HCT116 (cell line): ENCODE data around the gene FBXO11. TPM values are rescaled to one million over a fixed set of nuclear protein-coding genes. Genes with fewer than 3 reads are reported as not detected.

Source experiments
- ATAC-seq: fragments of 200-7000 bp; cut with Tn5 transposase; 2 replicates; pipeline ENCODE4 v1.9.1; 2020; ENCODE audit warnings: mild to moderate bottlenecking, moderate library complexity
- BruUV-seq: library from RNA; stranded (reverse); fragments of 400-500 nt; replicated peaks from 2 replicates; lab custom pipeline; 2021; lab: Mats Ljungman, UMichigan
- CTCF ChIA-PET: fragments of 300-600 bp; sonication (Branson Sonifier 250); formaldehyde crosslinking; loops from one replicate; lab custom pipeline; 2021; ENCODE audit warnings: antibody characterized with exemption; lab: Charles Lee
- POLR2A ChIA-PET: fragments of 300-600, 350-600 bp; sonication (Branson Sonifier 250); formaldehyde crosslinking; loops from one replicate; lab custom pipeline; 2021; ENCODE audit warnings: antibody characterized with exemption; lab: Charles Lee
- RAD21 ChIA-PET, 2 experiments: fragments of 300-600 bp; sonication (Branson Sonifier 250); formaldehyde crosslinking; loops; one replicate each; lab custom pipeline; 2023; ENCODE audit warnings: low total read pairs in 2 of 2; ENCODE audit not compliant: uncharacterized antibody in 2 of 2, unreplicated experiment in 2 of 2, low non-redundant PET in 1 of 2; lab: Charles Lee
- DNase-seq: peaks from one replicate; pipeline ENCODE4 v3.0.0-alpha.2; 2010; ENCODE audit warnings: low read depth, low spot score
- H2AFZ ChIP-seq: fragments of 200-600 bp; shearing (Covaris generic), sonication (generic); 2 replicates; pipeline ENCODE4 v1.6.1; 2017; ENCODE audit warnings: low read depth, mixed run types, mixed read lengths, antibody characterized with exemption, low read length; ENCODE audit not compliant: poor library complexity, severe bottlenecking
- H3K27ac ChIP-seq: 2 replicates; pipeline ENCODE4 v1.5.1; 2012; ENCODE audit warnings: low read depth, low read length
- H3K27me3 ChIP-seq: fragments of 200-600 bp; sonication (generic); 2 replicates; pipeline ENCODE4 v1.6.1; 2016; ENCODE audit warnings: mixed run types, low read length, mixed read lengths; ENCODE audit not compliant: insufficient read depth
- H3K36me3 ChIP-seq, 2 experiments: fragments of 200-500 bp in 1 of 2; fragments of 200-600 bp in 1 of 2; sonication (Bioruptor generic) in 1 of 2; sonication (generic) in 1 of 2; 2 replicates each; pipeline versions ENCODE4 v1.5.1 to v1.6.1; 2014 to 2016; ENCODE audit warnings: low read length in 2 of 2, inconsistent platforms in 1 of 2, mixed read lengths in 1 of 2, mixed run types in 1 of 2; ENCODE audit not compliant: insufficient read depth in 2 of 2, control insufficient read depth in 1 of 2
- H3K4me1 ChIP-seq, 2 experiments: fragments of 200-600 bp in 1 of 2; sonication (generic) in 1 of 2; 2 replicates each; pipeline versions ENCODE4 v1.5.1 to v1.6.1; 2012 to 2017; ENCODE audit warnings: low read length in 2 of 2, inconsistent platforms in 1 of 2, mild to moderate bottlenecking in 1 of 2, mixed read lengths in 1 of 2, mixed run types in 1 of 2, moderate library complexity in 1 of 2; ENCODE audit not compliant: insufficient read depth in 2 of 2, control insufficient read depth in 1 of 2
- H3K4me2 ChIP-seq: fragments of 200-600 bp; sonication (generic); 2 replicates; pipeline ENCODE4 v1.6.1; 2017; ENCODE audit warnings: mixed run types, low read length, mixed read lengths
- H3K4me3 ChIP-seq, 2 experiments: fragments of 200-600 bp in 1 of 2; sonication (generic) in 1 of 2; replicated peaks in 1 of 2; 2 replicates each; pipeline ENCODE4 v1.5.1; 2011 to 2016; ENCODE audit warnings: low read length in 2 of 2, control low read depth in 1 of 2, low read depth in 1 of 2, mild to moderate bottlenecking in 1 of 2, mixed read lengths in 1 of 2, mixed run types in 1 of 2
- H3K79me2 ChIP-seq: fragments of 200-600 bp; sonication (generic); 2 replicates; pipeline ENCODE4 v1.6.1; 2017; ENCODE audit warnings: mild to moderate bottlenecking, mixed run types, low read length, moderate library complexity, mixed read lengths; ENCODE audit not compliant: insufficient read depth
- H3K9ac ChIP-seq: fragments of 200-600 bp; sonication (generic); 2 replicates; pipeline ENCODE4 v1.6.1; 2016; ENCODE audit warnings: low read length, mixed read lengths
- H3K9me2 ChIP-seq: fragments of 200-600 bp; sonication (generic), shearing (Covaris generic); 2 replicates; pipeline ENCODE4 v1.6.1; 2017; ENCODE audit warnings: mixed run types, mild to moderate bottlenecking, moderate library complexity; ENCODE audit not compliant: insufficient read depth
- H3K9me3 ChIP-seq, 2 experiments: fragments of 200-500 bp in 1 of 2; fragments of 200-600 bp in 1 of 2; sonication (Bioruptor generic) in 1 of 2; sonication (generic) in 1 of 2; 2 replicates each; pipeline ENCODE4 v1.6.1; 2014 to 2017; ENCODE audit warnings: low read length in 2 of 2, mixed read lengths in 2 of 2, inconsistent platforms in 1 of 2, low read depth in 1 of 2, mild to moderate bottlenecking in 1 of 2, mixed run types in 1 of 2, moderate library complexity in 1 of 2; ENCODE audit not compliant: control insufficient read depth in 1 of 2, insufficient read depth in 1 of 2
- H4K20me1 ChIP-seq: fragments of 200-600 bp; sonication (generic), shearing (Covaris generic); 2 replicates; pipeline ENCODE4 v1.6.1; 2017; ENCODE audit warnings: mixed run types, mild to moderate bottlenecking, moderate library complexity; ENCODE audit not compliant: insufficient read depth
- CBX3 ChIP-seq: IDR thresholded peaks from 2 replicates; pipeline ENCODE4 v1.6.1; 2012; ENCODE audit warnings: low read depth
- CEBPB ChIP-seq: IDR thresholded peaks from 2 replicates; pipeline ENCODE4 v1.6.1; 2012; ENCODE audit warnings: low read depth
- CTCF ChIP-seq, 3 experiments: fragments of 200-600 bp in 1 of 3; sonication (generic) in 1 of 3; IDR thresholded peaks in 2 of 3; conservative IDR thresholded peaks in 1 of 3; 2 replicates each; pipeline ENCODE4 v1.5.1; 2012 to 2017; ENCODE audit warnings: low read depth in 2 of 3, low read length in 2 of 3, antibody characterized with exemption in 1 of 3, borderline replicate concordance in 1 of 3, control low read depth in 1 of 3, mild to moderate bottlenecking in 1 of 3, mixed read lengths in 1 of 3, mixed run types in 1 of 3, moderate library complexity in 1 of 3; ENCODE audit not compliant: insufficient read depth in 1 of 3
- EGR1 ChIP-seq: IDR thresholded peaks from 2 replicates; pipeline ENCODE4 v1.6.1; 2012; ENCODE audit warnings: low read depth
- FOSL1 ChIP-seq: IDR thresholded peaks from 2 replicates; pipeline ENCODE4 v1.6.1; 2012; ENCODE audit warnings: low read depth
- JUND ChIP-seq: IDR thresholded peaks from 2 replicates; pipeline ENCODE4 v1.6.1; 2012
- MAX ChIP-seq: IDR thresholded peaks from 2 replicates; pipeline ENCODE4 v1.6.1; 2012
- POLR2A ChIP-seq: IDR thresholded peaks from 2 replicates; pipeline ENCODE4 v1.7.0; 2011; ENCODE audit warnings: borderline replicate concordance; ENCODE audit not compliant: insufficient read depth, insufficient read length; ENCODE audit errors: extremely low read depth
- REST ChIP-seq: IDR thresholded peaks from 2 replicates; pipeline ENCODE4 v1.6.1; 2012; ENCODE audit warnings: low read depth
- SIN3A ChIP-seq: IDR thresholded peaks from 2 replicates; pipeline ENCODE4 v1.6.1; 2012; ENCODE audit warnings: low read depth
- SP1 ChIP-seq: IDR thresholded peaks from 2 replicates; pipeline ENCODE4 v1.6.1; 2012; ENCODE audit warnings: low read depth
- SRF ChIP-seq: IDR thresholded peaks from 2 replicates; pipeline ENCODE4 v1.6.1; 2012; ENCODE audit warnings: low read depth
- TCF7L2 ChIP-seq: IDR thresholded peaks from 2 replicates; pipeline ENCODE4 v1.7.0; 2011; ENCODE audit warnings: borderline replicate concordance, inconsistent platforms; ENCODE audit not compliant: insufficient read depth, insufficient read length; ENCODE audit errors: extremely low read depth
- YY1 ChIP-seq: IDR thresholded peaks from 2 replicates; pipeline ENCODE4 v1.6.1; 2011; ENCODE audit warnings: low read length, low read depth, moderate library complexity, mild to moderate bottlenecking; ENCODE audit not compliant: insufficient replicate concordance; ENCODE audit errors: extremely low read depth
- ZNF274 ChIP-seq: fragments of 200-500 bp; sonication (Bioruptor generic); IDR thresholded peaks from 2 replicates; pipeline ENCODE4 v1.6.1; 2014; ENCODE audit warnings: mild to moderate bottlenecking, low read depth, low read length, inconsistent platforms
- intact Hi-C: fragments of 100-400 bp; cut with micrococcal nuclease; formaldehyde crosslinking; loops from 2 replicates; pipeline ENCODE4 v1.10.0; 2022
- total RNA-seq: library from RNA; stranded (reverse); gene quantifications from one replicate; pipeline ENCODE4 v1.2.1, GENCODE V29; 2021; ENCODE audit not compliant: unreplicated experiment

FBXO11 gene
- total RNA-seq, 1 experiment from 2014 or later, result 60.2 TPM

GRCh38 chr2:47779426-47779790 is 126.9 kb downstream of the FBXO11 start:
- Histone ChIP-seq H3K4me2 (no peak overlapping the region), H3K27ac (no peak overlapping the region), H3K79me2 (peaks cover 6% of the 10 kb centered on the region), H3K36me3 (no peaks in the 10 kb centered on the region), H3K4me1 (peaks cover 6 to 15% of the 10 kb centered on the region in 2 experiments; a peak in 3 of 4 replicates), H3K9me3 (no peaks in the 10 kb centered on the region), H2AFZ (no peak overlapping the region), H3K9ac (no peak overlapping the region), H3K9me2 (no peaks in the 10 kb centered on the region), H3K4me3 (no peak overlapping the region), H3K27me3 (no peaks in the 10 kb centered on the region), H4K20me1 (peaks cover 4% of the 10 kb centered on the region; the same call in 1 of the 2 replicates)
- TF ChIP-seq FOSL1 (no peak), ZNF274 (no peak), POLR2A (no peak), EGR1 (no peak), REST (no peak), SP1 (no peak), YY1 (no peak), CEBPB (no peak), SIN3A (no peak), SRF (no peak), MAX (no peak), CBX3 (no peak), JUND (no peak), TCF7L2 (no peak), CTCF (IDR thresholded peaks at IDR 0.05 in 2 of 3, conservative IDR thresholded peaks at IDR 0.05 in 1 of 3; ENCODE audit: borderline replicate concordance in 1 of 3, insufficient read depth in 1 of 3, low read depth in 2 of 3, low read length in 2 of 3) (no peak)
- RAD21 ChIA-PET, result no interaction called here
- DNase-seq (no peak), ATAC-seq (no peak)
- intact Hi-C loops, result no loop called here
- no TSS peak for BruUV-seq
- POLR2A ChIA-PET, result no interaction called here
- CTCF ChIA-PET, result interaction anchor here (1.3 to 2.1 kb wide), 2 partner anchors 12 to 342 kb away, joined by 4 to 5 read pairs; no protein-coding TSS in a partner anchor
